IMR-90 (cell line): ENCODE data around the gene QRFP. TPM values are rescaled to one million over a fixed set of nuclear protein-coding genes. Genes with fewer than 3 reads are reported as not detected.
A peak's percentile ranks its signal among the peaks of the same experiment; 100 is the strongest.

ENCODE experiments used
- ATAC-seq: fragments of 200-7000 bp; cut with Tn5 transposase; 2 replicates; pipeline ENCODE4 v1.9.1; 2020; ENCODE audit warnings: low read depth, mild to moderate bottlenecking, moderate library complexity
- BruUV-seq: library from RNA; stranded (reverse); fragments of 400-500 nt; replicated peaks from 2 replicates; lab custom pipeline; 2021; lab: Mats Ljungman, UMichigan
- CTCF ChIA-PET: fragments of 300-600 bp; formaldehyde crosslinking; extraction: SDS; loops from one replicate; lab custom pipeline; 2021; ENCODE audit warnings: antibody characterized with exemption; lab: Yijun Ruan, JAX
- POLR2A ChIA-PET: fragments of 300-600 bp; sonication (Branson Sonifier 250); formaldehyde crosslinking; loops from one replicate; lab custom pipeline; 2022; ENCODE audit warnings: antibody characterized with exemption; ENCODE audit not compliant: unreplicated experiment; lab: Charles Lee
- DNase-seq: peaks from one replicate; pipeline ENCODE4 v3.0.0; 2013
- H2AFZ ChIP-seq: replicated peaks from 2 replicates; pipeline ENCODE3; 2013; ENCODE audit warnings: low read length, mild to moderate bottlenecking; ENCODE audit not compliant: poor library complexity
- H2AK5ac ChIP-seq: 2 replicates; pipeline ENCODE4 v1.6.1; 2013; ENCODE audit warnings: low read depth, low read length, inconsistent platforms
- H2AK9ac ChIP-seq: replicated peaks from 2 replicates; pipeline ENCODE3; 2013; ENCODE audit warnings: mild to moderate bottlenecking, low read depth, low read length, moderate library complexity; ENCODE audit not compliant: poor library complexity
- H2BK120ac ChIP-seq: 2 replicates; pipeline ENCODE4 v1.6.1; 2013; ENCODE audit warnings: low read depth, low read length, inconsistent platforms
- H2BK15ac ChIP-seq: 3 replicates; pipeline ENCODE4 v1.6.1; 2013; ENCODE audit warnings: low read depth, low read length, inconsistent platforms
- H2BK20ac ChIP-seq: 2 replicates; pipeline ENCODE4 v1.6.1; 2013; ENCODE audit warnings: low read depth, mild to moderate bottlenecking, inconsistent platforms, low read length, moderate library complexity
- H2BK5ac ChIP-seq: 2 replicates; pipeline ENCODE4 v1.6.1; 2013; ENCODE audit warnings: mild to moderate bottlenecking, low read depth, low read length, inconsistent platforms; ENCODE audit not compliant: poor library complexity, severe bottlenecking
- H3K14ac ChIP-seq: replicated peaks from 2 replicates; pipeline ENCODE4 v1.6.1; 2013; ENCODE audit warnings: low read depth, low read length, inconsistent platforms
- H3K18ac ChIP-seq: 2 replicates; pipeline ENCODE4 v1.6.1; 2013; ENCODE audit warnings: low read depth, low read length, control low read depth
- H3K23ac ChIP-seq: 2 replicates; pipeline ENCODE4 v1.6.1; 2013; ENCODE audit warnings: low read depth, low read length, inconsistent platforms
- H3K27ac ChIP-seq: 2 replicates; pipeline ENCODE4 v1.5.1; 2013; ENCODE audit warnings: mild to moderate bottlenecking, control low read depth, low read length; ENCODE audit not compliant: insufficient read depth
- H3K27me3 ChIP-seq: 2 replicates; pipeline ENCODE4 v1.6.1; 2013; ENCODE audit warnings: low read length; ENCODE audit not compliant: control insufficient read depth, insufficient read depth
- H3K36me3 ChIP-seq: 2 replicates; pipeline ENCODE4 v1.6.1; 2013; ENCODE audit warnings: low read length, mixed read lengths; ENCODE audit not compliant: control insufficient read depth, insufficient read depth
- H3K4ac ChIP-seq: 2 replicates; pipeline ENCODE4 v1.6.1; 2013; ENCODE audit warnings: low read depth, low read length, inconsistent platforms
- H3K4me1 ChIP-seq: 2 replicates; pipeline ENCODE4 v1.6.1; 2013; ENCODE audit warnings: low read length, mixed read lengths; ENCODE audit not compliant: control insufficient read depth, insufficient read depth
- H3K4me2 ChIP-seq: 2 replicates; pipeline ENCODE4 v1.6.1; 2013; ENCODE audit warnings: low read depth, mild to moderate bottlenecking, control low read depth, low read length, moderate library complexity
- H3K4me3 ChIP-seq: 2 replicates; pipeline ENCODE4 v1.5.1; 2013; ENCODE audit warnings: low read depth, mild to moderate bottlenecking, control low read depth, low read length, moderate library complexity; ENCODE audit not compliant: insufficient read depth
- H3K56ac ChIP-seq: 2 replicates; pipeline ENCODE4 v1.6.1; 2013; ENCODE audit warnings: low read length, inconsistent platforms; ENCODE audit not compliant: insufficient read depth; ENCODE audit errors: extremely low read depth
- H3K79me1 ChIP-seq, 2 experiments: 2 replicates each; pipeline ENCODE4 v1.6.1; 2013; ENCODE audit warnings: low read length in 2 of 2, inconsistent platforms in 1 of 2, low read depth in 1 of 2
- H3K9ac ChIP-seq: 2 replicates; pipeline ENCODE4 v1.6.1; 2013; ENCODE audit warnings: low read depth, low read length, control low read depth
- H3K9me1 ChIP-seq: 2 replicates; pipeline ENCODE4 v1.6.1; 2013; ENCODE audit warnings: low read length, inconsistent platforms; ENCODE audit not compliant: insufficient read depth
- H3K9me3 ChIP-seq: 2 replicates; pipeline ENCODE4 v1.6.1; 2013; ENCODE audit warnings: low read length; ENCODE audit not compliant: control insufficient read depth, insufficient read depth
- H4K20me1 ChIP-seq: 2 replicates; pipeline ENCODE4 v1.6.1; 2013; ENCODE audit warnings: low read length, inconsistent platforms; ENCODE audit not compliant: insufficient read depth
- H4K5ac ChIP-seq: 2 replicates; pipeline ENCODE4 v1.6.1; 2013; ENCODE audit warnings: mild to moderate bottlenecking, low read depth, low read length, control low read depth
- H4K8ac ChIP-seq, 2 experiments: 2 replicates each; pipeline ENCODE4 v1.6.1; 2013; ENCODE audit warnings: low read depth in 2 of 2, low read length in 2 of 2, control low read depth in 1 of 2, inconsistent platforms in 1 of 2
- H4K91ac ChIP-seq: 2 replicates; pipeline ENCODE4 v1.6.1; 2013; ENCODE audit warnings: low read depth, low read length, inconsistent platforms; ENCODE audit not compliant: insufficient read depth
- BHLHE40 ChIP-seq: fragments of 150-350 bp; IDR thresholded peaks from 2 replicates; pipeline ENCODE4 v1.6.1; 2016; ENCODE audit warnings: mild to moderate bottlenecking, low read depth, low read length
- CEBPB ChIP-seq: IDR thresholded peaks from 2 replicates; pipeline ENCODE4 v1.6.1; 2012; ENCODE audit warnings: low read depth, low read length, improper control_type of control experiment
- CTCF ChIP-seq: conservative IDR thresholded peaks from 2 replicates; pipeline ENCODE4 v1.5.1; 2012; ENCODE audit warnings: mild to moderate bottlenecking, low read depth, low read length, improper control_type of control experiment
- ELK1 ChIP-seq: fragments of 150-350 bp; IDR thresholded peaks from 2 replicates; pipeline ENCODE4 v1.6.1; 2016; ENCODE audit warnings: low read depth, mild to moderate bottlenecking, low read length, moderate library complexity, borderline replicate concordance
- FOS ChIP-seq: fragments of 150-350 bp; IDR thresholded peaks from 2 replicates; pipeline ENCODE4 v1.6.1; 2016; ENCODE audit warnings: low read depth, low read length
- MAFK ChIP-seq: IDR thresholded peaks from 2 replicates; pipeline ENCODE4 v1.6.1; 2012; ENCODE audit warnings: low read depth, low read length, improper control_type of control experiment
- MAZ ChIP-seq: IDR thresholded peaks from 2 replicates; pipeline ENCODE4 v1.6.1; 2012; ENCODE audit warnings: low read depth, mild to moderate bottlenecking, low read length, improper control_type of control experiment, moderate library complexity, borderline replicate concordance
- MXI1 ChIP-seq: IDR thresholded peaks from 2 replicates; pipeline ENCODE4 v1.6.1; 2012; ENCODE audit warnings: low read depth, mild to moderate bottlenecking, low read length, moderate library complexity, borderline replicate concordance
- NFE2L2 ChIP-seq: fragments of 150-350 bp; IDR thresholded peaks from 2 replicates; pipeline ENCODE4 v1.6.1; 2016; ENCODE audit warnings: low read depth, mild to moderate bottlenecking, low read length
- POLR2A ChIP-seq: IDR thresholded peaks from 2 replicates; pipeline ENCODE4 v1.6.1; 2012; ENCODE audit warnings: mild to moderate bottlenecking, low read depth, low read length
- RAD21 ChIP-seq: IDR thresholded peaks from 2 replicates; pipeline ENCODE4 v1.6.1; 2012; ENCODE audit warnings: low read length, improper control_type of control experiment
- RCOR1 ChIP-seq: IDR thresholded peaks from 2 replicates; pipeline ENCODE4 v1.6.1; 2012; ENCODE audit warnings: mild to moderate bottlenecking, low read length, improper control_type of control experiment; ENCODE audit not compliant: insufficient replicate concordance
- SMC3 ChIP-seq: fragments of 150-350 bp; IDR thresholded peaks from 2 replicates; pipeline ENCODE4 v1.6.1; 2016; ENCODE audit warnings: low read depth, mild to moderate bottlenecking, antibody characterized with exemption, low read length, moderate library complexity
- USF2 ChIP-seq: fragments of 150-350 bp; IDR thresholded peaks from 2 replicates; pipeline ENCODE4 v1.6.1; 2017; ENCODE audit warnings: mild to moderate bottlenecking, antibody characterized with exemption, low read length, low read depth
- WGBS, 2 experiments: methylation state at CpG; one replicate each; pipeline versions ENCODE4 v1.1.5 to v1.1.7; 2013; ENCODE audit warnings: missing lambda C conversion rate in 2 of 2; ENCODE audit not compliant: insufficient read length in 1 of 2; ENCODE audit errors: extremely low coverage in 2 of 2; 5-methylcytosine and 5-hydroxymethylcytosine counted together
- dilution Hi-C: fragments of 300-500 bp; cut with HindIII; formaldehyde crosslinking; loops from one replicate; pipeline ENCODE4 v1.14.3; 2018; ENCODE audit warnings: low sequenced_read_pairs; ENCODE audit not compliant: unreplicated experiment
- in situ Hi-C: fragments of 300-500 bp; cut with MboI; formaldehyde crosslinking; loops from 3 replicates; pipeline ENCODE4 v1.14.3; 2019; ENCODE audit warnings: low sequenced_read_pairs, inconsistent platforms, mixed read lengths
- intact Hi-C: fragments of 100-400 bp; cut with micrococcal nuclease; formaldehyde crosslinking; loops from 2 replicates; pipeline ENCODE4 v1.10.0; 2022
- polyA plus RNA-seq, 3 experiments: library from polyadenylated mRNA; depleted of rRNA; stranded (reverse); fragments of >200 nt; gene quantifications; 2 replicates each; pipeline ENCODE4 v1.2.3, GENCODE V29; 2012; ENCODE audit warnings: low replicate concordance in 1 of 3
- total RNA-seq: library from RNA; depleted of rRNA; stranded (reverse); fragments of >200 nt; gene quantifications from 2 replicates; pipeline ENCODE4 v1.2.3, GENCODE V29; 2012

The QRFP gene
- total and polyA plus RNA-seq, 2 of the 4 experiments (the other 2 are of a cell fraction): not detected

- Histone ChIP-seq H3K27me3 (no peaks in the 10 kb centered on the region), H3K9me1 (peaks cover 6% of the 10 kb centered on the region; the same call in 1 of the 2 replicates), H3K4ac (no peak overlapping the region), H3K4me2 (no peak overlapping the region), H4K8ac (no peak overlapping the region), H2AK5ac (peak overlapping the region; percentile 85; the same call in 1 of the 2 replicates), H3K23ac (no peak overlapping the region), H3K9ac (no peak overlapping the region), H3K4me1 (peaks cover 33% of the 10 kb centered on the region), H2BK5ac (no peak overlapping the region), H3K14ac (no peak overlapping the region), H3K79me1 (no peaks in the 10 kb centered on the region), H3K56ac (no peak overlapping the region), H4K91ac (no peak overlapping the region), H3K4me3 (no peak overlapping the region), H2AK9ac (no peak overlapping the region), H2AFZ (no peak overlapping the region), H2BK15ac (no peak overlapping the region), H3K18ac (no peak overlapping the region), H2BK20ac (peak overlapping the region; percentile 12; the same call in 1 of the 2 replicates), H2BK120ac (peak overlapping the region; percentile 7; the same call in 1 of the 2 replicates), H3K36me3 (no peaks in the 10 kb centered on the region), H3K27ac (no peak overlapping the region), H3K9me3 (no peaks in the 10 kb centered on the region), H4K5ac (no peak overlapping the region), H4K20me1 (peaks cover 4% of the 10 kb centered on the region; the same call in 1 of the 2 replicates)
- intact Hi-C loops (no loop called here), in situ Hi-C loops (no loop called here), dilution Hi-C loops (no loop called here)
- TF ChIP-seq NFE2L2 (no peak), POLR2A (no peak), SMC3 (no peak), CTCF (no peak), BHLHE40 (no peak), MAFK (no peak), ELK1 (no peak), MAZ (no peak), MXI1 (no peak), RCOR1 (no peak), RAD21 (no peak), CEBPB (no peak), USF2 (no peak), FOS (no peak)
- DNase-seq (no peak), ATAC-seq (no peak)
- ChIA-PET POLR2A (no interaction called here), CTCF (interaction anchor here (0.6 kb wide), 1 partner anchor 377 kb away, joined by 3 read pairs; no protein-coding TSS in a partner anchor)
- BruUV-seq: no TSS peak
- 96% methylated on average over 28 of the region's 36 CpGs; no CpG with 5 or more reads in 1 of the 2 experiments for WGBS, 2 experiments
Observed at GRCh38 chr9:130929571-130930038, 33.0 kb upstream of the QRFP start.
